Spleen (tissue), 11 donors: ENCODE data around the gene PDZD2. TPM values are rescaled to one million over a fixed set of nuclear protein-coding genes. Genes with fewer than 3 reads are reported as not detected.

ENCODE experiments used
- DNase-seq: peaks from one replicate; pipeline ENCODE4 v3.0.0-alpha.2; 2020
- H3K27ac ChIP-seq, 8 donors: fragments of 200-600 bp; sonication (generic) in 7 of 8; 1 replicate in 4 of 8; 2 replicates in 4 of 8; pipeline versions ENCODE4 v1.5.0 to v1.8.0; 2016 to 2021; ENCODE audit warnings: inconsistent platforms in 4 of 8, mild to moderate bottlenecking in 4 of 8, moderate library complexity in 1 of 8
- H3K27me3 ChIP-seq, 7 donors: fragments of 200-600 bp; sonication (generic) in 6 of 7; replicated peaks in 1 of 7; 1 replicate in 4 of 7; 2 replicates in 3 of 7; pipeline versions ENCODE4 v1.5.0 to v1.8.0; 2016 to 2021; ENCODE audit warnings: inconsistent platforms in 3 of 7, mild to moderate bottlenecking in 1 of 7
- H3K36me3 ChIP-seq, 6 donors: fragments of 200-600 bp; sonication (generic) in 5 of 6; 1 replicate in 4 of 6; 2 replicates in 2 of 6; pipeline versions ENCODE4 v1.5.0 to v1.8.0; 2016 to 2021; ENCODE audit warnings: inconsistent platforms in 2 of 6
- H3K4me1 ChIP-seq, 6 donors: fragments of 200-600 bp; sonication (generic) in 5 of 6; 1 replicate in 3 of 6; 2 replicates in 3 of 6; pipeline versions ENCODE4 v1.5.0 to v1.8.0; 2016 to 2021; ENCODE audit warnings: inconsistent platforms in 3 of 6
- H3K4me3 ChIP-seq, 8 donors: fragments of 200-600 bp; sonication (generic) in 7 of 8; 1 replicate in 4 of 8; 2 replicates in 4 of 8; pipeline versions ENCODE4 v1.5.0 to v1.8.0; 2016 to 2021; ENCODE audit warnings: inconsistent platforms in 4 of 8, mild to moderate bottlenecking in 4 of 8, moderate library complexity in 2 of 8
- H3K9me3 ChIP-seq, 8 donors: fragments of 200-600 bp; sonication (generic) in 7 of 8; 1 replicate in 4 of 8; 2 replicates in 4 of 8; pipeline versions ENCODE4 v1.5.0 to v1.8.0; 2016 to 2021; ENCODE audit warnings: inconsistent platforms in 4 of 8
- POLR2A ChIP-seq, 3 donors: fragments of 450-650 bp; IDR thresholded peaks; one replicate each; pipeline ENCODE4 v1.5.1; 2017; ENCODE audit warnings: antibody characterized with exemption in 3 of 3, mild to moderate bottlenecking in 1 of 3
- POLR2AphosphoS5 ChIP-seq, 3 donors: sonication (generic); formaldehyde crosslinking; IDR thresholded peaks; one replicate each; pipeline ENCODE4 v1.5.1; 2017; ENCODE audit warnings: antibody characterized with exemption in 3 of 3
- WGBS, 5 donors: extraction: QIAGEN DNeasy Blood & Tissue Kit in 3 of 5; methylation state at CpG; one replicate each; pipeline versions ENCODE4 v1.1.5 to v1.1.7; 2013 to 2018; 5-methylcytosine and 5-hydroxymethylcytosine counted together
- intact Hi-C: fragments of 100-400 bp; cut with DNase I; formaldehyde crosslinking; loops from one replicate; pipeline ENCODE4 v1.15.0; 2023; ENCODE audit warnings: low total_unique reads
- polyA plus RNA-seq, 3 donors: library from polyadenylated mRNA; stranded (reverse); fragments of 200-250 nt; gene quantifications; one replicate each; pipeline ENCODE4 v1.2.1, GENCODE V29; 2013
- total RNA-seq, 7 donors: library from RNA; depleted of rRNA in 3 of 7; stranded (reverse); fragments of >200 nt in 3 of 7; fragmentation: NEBNext Ultra II Directional in 4 of 7; extraction: Animal tissue kit (Norgen Biotek cat#: 25700) in 4 of 7; gene quantifications; one replicate each; pipeline versions ENCODE4 v1.1.0 to v1.2.1, GENCODE V29; 2016 to 2021
- TF ChIP-seq, protein P1 (sequence below), 11 experiments: fragments of 200-600 bp in 7 of 11; fragments of 450-650 bp in 4 of 11; sonication (generic) in 4 of 11; IDR thresholded peaks in 8 of 11; conservative IDR thresholded peaks in 3 of 11; 1 replicate in 7 of 11; 2 replicates in 4 of 11; pipeline versions ENCODE4 v1.4.0 to v1.8.0; 2016 to 2021; ENCODE audit warnings: antibody characterized with exemption in 11 of 11, inconsistent platforms in 4 of 11, mild to moderate bottlenecking in 1 of 11
- donor health status: healthy with polysubstance abuse.
- donor health status: DM: no; HTN: no; CAD: no; lungs with moderate emphysema.
- donor health status: DM: no; HTN: no; CAD: no.
- donor health status: Bipolar disorder and iron deficiency.
- donor health status: healthy.
- donor health status: DM: no; HTN: no; CAD: no.
- donor health status: DM: yes; HTN: yes; CAD: no.

Gene PDZD2
- total and polyA plus RNA-seq, 10 donors, result 0.09 to 4.7 (median 2.4) TPM

DNA sequence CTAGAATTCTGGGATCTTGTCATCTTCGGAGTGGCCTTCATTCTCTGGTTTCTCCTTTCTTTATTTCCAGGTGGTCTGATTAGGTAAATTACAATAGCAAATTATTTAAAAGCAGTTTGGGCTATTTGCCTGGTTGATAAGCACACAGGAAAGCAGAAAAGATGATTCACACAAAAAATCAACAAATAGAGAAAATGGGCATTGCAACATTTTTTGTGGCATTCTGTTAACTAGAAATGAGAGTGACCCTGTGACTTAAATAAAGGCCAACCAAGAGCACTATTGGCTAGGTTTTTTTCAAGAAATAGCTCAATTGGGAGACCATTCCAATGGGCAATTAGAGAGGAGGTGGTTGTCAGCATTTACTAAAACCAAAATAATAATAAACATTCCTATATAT, 6.5 kb upstream of the PDZD2 start:
- WGBS, 5 donors, result 85 to 95% (median 92%) methylated on average over 1 of the region's 1 CpG
- H3K4me1 ChIP-seq, result no peaks in the 10 kb centered on the region
- no peaks in the 10 kb centered on the region for H3K36me3 ChIP-seq
- TF ChIP-seq POLR2A (IDR thresholded peaks at IDR 0.05), result no peak
- no peak for TF ChIP-seq POLR2AphosphoS5 (IDR thresholded peaks at IDR 0.05)
- TF ChIP-seq, protein P1, sequence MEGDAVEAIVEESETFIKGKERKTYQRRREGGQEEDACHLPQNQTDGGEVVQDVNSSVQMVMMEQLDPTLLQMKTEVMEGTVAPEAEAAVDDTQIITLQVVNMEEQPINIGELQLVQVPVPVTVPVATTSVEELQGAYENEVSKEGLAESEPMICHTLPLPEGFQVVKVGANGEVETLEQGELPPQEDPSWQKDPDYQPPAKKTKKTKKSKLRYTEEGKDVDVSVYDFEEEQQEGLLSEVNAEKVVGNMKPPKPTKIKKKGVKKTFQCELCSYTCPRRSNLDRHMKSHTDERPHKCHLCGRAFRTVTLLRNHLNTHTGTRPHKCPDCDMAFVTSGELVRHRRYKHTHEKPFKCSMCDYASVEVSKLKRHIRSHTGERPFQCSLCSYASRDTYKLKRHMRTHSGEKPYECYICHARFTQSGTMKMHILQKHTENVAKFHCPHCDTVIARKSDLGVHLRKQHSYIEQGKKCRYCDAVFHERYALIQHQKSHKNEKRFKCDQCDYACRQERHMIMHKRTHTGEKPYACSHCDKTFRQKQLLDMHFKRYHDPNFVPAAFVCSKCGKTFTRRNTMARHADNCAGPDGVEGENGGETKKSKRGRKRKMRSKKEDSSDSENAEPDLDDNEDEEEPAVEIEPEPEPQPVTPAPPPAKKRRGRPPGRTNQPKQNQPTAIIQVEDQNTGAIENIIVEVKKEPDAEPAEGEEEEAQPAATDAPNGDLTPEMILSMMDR (IDR thresholded peaks at IDR 0.05 in 8 of 11, conservative IDR thresholded peaks at IDR 0.05 in 3 of 11), result no peak
- H3K27ac ChIP-seq, result no peak overlapping the region
- no peak for DNase-seq
- no peaks in the 10 kb centered on the region for H3K9me3 ChIP-seq
- H3K4me3 ChIP-seq, result no peak overlapping the region
- intact Hi-C loops, result no loop called here
- H3K27me3 ChIP-seq, result peaks cover 0 to 29% (median 0%) of the 10 kb centered on the region in 7 donors

DNA sequence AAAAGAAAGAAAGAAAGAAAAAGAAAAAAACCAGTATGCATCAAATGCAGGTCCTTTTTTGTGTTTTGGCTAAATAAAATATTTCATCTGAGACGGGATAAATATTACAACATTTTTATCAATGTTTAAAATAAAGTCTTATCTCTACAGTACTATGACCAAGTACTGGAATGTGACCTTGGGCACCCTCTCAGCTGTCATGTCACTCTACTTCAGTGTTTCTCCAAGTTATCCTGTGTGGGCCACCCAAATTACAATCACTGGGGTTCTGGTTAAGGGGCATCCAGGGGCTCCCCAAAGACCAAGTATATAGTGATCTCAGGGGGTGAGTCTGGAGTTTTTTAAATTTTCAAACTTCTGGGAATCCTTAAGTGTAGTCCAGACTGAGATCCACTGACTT, 3.5 kb upstream of the PDZD2 start:
- Histone ChIP-seq H3K4me1 (peaks cover 9 to 22% (median 17%) of the 10 kb centered on the region in 6 donors), H3K9me3 (no peaks in the 10 kb centered on the region), H3K27me3 (peaks cover 2 to 53% (median 14%) of the 10 kb centered on the region in 7 donors), H3K36me3 (no peaks in the 10 kb centered on the region), H3K27ac (no peak overlapping the region), H3K4me3 (no peak overlapping the region)
- intact Hi-C loops, result no loop called here
- 64 to 91% (median 78%) methylated on average over 1 of the region's 1 CpG for WGBS, 5 donors
- TF ChIP-seq, protein P1 (IDR thresholded peaks at IDR 0.05 in 8 of 11, conservative IDR thresholded peaks at IDR 0.05 in 3 of 11), result no peak
- TF ChIP-seq POLR2A (IDR thresholded peaks at IDR 0.05) (no peak), POLR2AphosphoS5 (IDR thresholded peaks at IDR 0.05) (no peak)
- no peak for DNase-seq

DNA sequence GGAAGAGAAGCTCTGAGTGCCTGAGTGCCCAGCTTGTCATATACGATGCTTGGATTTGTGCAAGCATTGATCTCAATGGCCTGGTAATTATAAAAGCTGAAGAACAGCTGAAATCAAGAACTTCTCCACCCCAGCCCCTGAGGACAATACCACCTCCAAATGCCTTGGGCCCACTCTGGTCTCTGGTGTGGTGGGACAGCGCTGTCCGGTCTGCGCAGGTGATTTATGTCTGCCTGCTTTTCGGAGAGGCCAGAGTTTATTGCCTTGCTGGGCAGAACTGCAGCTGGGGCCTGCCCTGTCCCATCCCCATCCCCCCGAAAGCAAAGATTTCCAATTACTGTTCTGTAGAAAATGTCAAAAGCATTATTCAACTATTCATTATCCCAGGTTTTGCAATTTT, 1.1 kb upstream of the PDZD2 start:
- 84 to 93% (median 90%) methylated on average over 6 of the region's 6 CpGs for WGBS, 5 donors
- Histone ChIP-seq H3K9me3 (no peaks in the 10 kb centered on the region), H3K27me3 (peaks cover 2 to 48% (median 14%) of the 10 kb centered on the region in 7 donors), H3K4me3 (peak overlapping the region in 1 of 8 donors; percentile 85), H3K27ac (no peak overlapping the region), H3K36me3 (no peaks in the 10 kb centered on the region), H3K4me1 (peaks cover 9 to 22% (median 17%) of the 10 kb centered on the region in 6 donors)
- intact Hi-C loops, result no loop called here
- DNase-seq, result no peak
- TF ChIP-seq, protein P1 (IDR thresholded peaks at IDR 0.05 in 8 of 11, conservative IDR thresholded peaks at IDR 0.05 in 3 of 11), result no peak
- no peak for TF ChIP-seq POLR2A (IDR thresholded peaks at IDR 0.05)
- TF ChIP-seq POLR2AphosphoS5 (IDR thresholded peaks at IDR 0.05), result no peak

DNA sequence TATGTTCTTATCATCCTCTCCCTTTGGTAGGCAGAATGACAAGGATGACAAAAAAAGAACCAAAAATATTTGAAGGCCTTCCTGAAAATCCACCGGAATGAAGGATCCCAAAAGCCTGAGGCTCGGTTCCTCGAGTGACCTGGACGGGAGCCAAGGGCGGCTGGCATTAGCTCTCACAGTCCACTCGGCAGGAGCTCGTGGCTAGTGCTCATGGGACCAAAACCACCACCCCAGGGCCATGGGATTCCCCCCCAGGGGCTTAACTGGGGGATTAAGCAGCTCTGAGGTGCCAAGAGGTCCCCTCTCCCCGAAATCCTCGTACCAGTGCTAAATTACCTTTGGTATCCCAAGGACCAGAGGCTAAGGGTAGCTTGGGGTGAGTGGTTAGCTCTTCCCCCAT, 586 bp upstream of the PDZD2 start:
- Histone ChIP-seq H3K27me3 (peaks cover 2 to 46% (median 14%) of the 10 kb centered on the region in 7 donors), H3K4me3 (peak overlapping the region; percentile 50 to 85 (median 66)), H3K9me3 (no peaks in the 10 kb centered on the region), H3K36me3 (no peaks in the 10 kb centered on the region), H3K4me1 (peaks cover 9 to 22% (median 17%) of the 10 kb centered on the region in 6 donors), H3K27ac (no peak overlapping the region)
- no peak for DNase-seq
- intact Hi-C loops, result no loop called here
- WGBS, 5 donors, result 8 to 16% (median 11%) methylated on average over 8 to 9 of the region's 9 CpGs
- TF ChIP-seq POLR2AphosphoS5 (IDR thresholded peaks at IDR 0.05), result no peak
- TF ChIP-seq, protein P1 (IDR thresholded peaks at IDR 0.05 in 8 of 11, conservative IDR thresholded peaks at IDR 0.05 in 3 of 11), result no peak
- no peak for TF ChIP-seq POLR2A (IDR thresholded peaks at IDR 0.05)
